Neural progenitor cell (in vitro differentiated cells): ENCODE data around the gene CYP2C19. TPM values are rescaled to one million over a fixed set of nuclear protein-coding genes. Genes with fewer than 3 reads are reported as not detected.

Source experiments
- DNase-seq: peaks from one replicate; pipeline ENCODE4 v3.0.0-alpha.2; 2016; ENCODE audit warnings: low spot score
- H2AFZ ChIP-seq: fragments of 200-600 bp; sonication (generic); replicated peaks from 2 replicates; pipeline ENCODE4 v1.6.1; 2016; ENCODE audit warnings: antibody characterized with exemption
- H3F3A ChIP-seq: fragments of 200-600 bp; sonication (generic); 2 replicates; pipeline ENCODE4 v1.6.1; 2016; ENCODE audit warnings: antibody characterized with exemption, low read depth
- H3K27ac ChIP-seq: fragments of 200-600 bp; sonication (generic); 2 replicates; pipeline ENCODE4 v1.5.1; 2016; ENCODE audit warnings: mild to moderate bottlenecking
- H3K27me3 ChIP-seq: fragments of 200-600 bp; sonication (generic); 2 replicates; pipeline ENCODE4 v1.6.1; 2016; ENCODE audit warnings: mild to moderate bottlenecking, moderate library complexity
- H3K36me3 ChIP-seq: fragments of 200-600 bp; sonication (generic); 2 replicates; pipeline ENCODE4 v1.5.1; 2016
- H3K4me1 ChIP-seq: fragments of 200-600 bp; sonication (generic); 2 replicates; pipeline ENCODE4 v1.6.1; 2016; ENCODE audit warnings: mixed run types
- H3K4me2 ChIP-seq: fragments of 200-600 bp; sonication (generic); 2 replicates; pipeline ENCODE4 v1.6.1; 2016
- H3K4me3 ChIP-seq: fragments of 200-600 bp; sonication (generic); 2 replicates; pipeline ENCODE4 v1.5.1; 2016
- H3K79me2 ChIP-seq: fragments of 200-600 bp; sonication (generic); 2 replicates; pipeline ENCODE4 v1.6.1; 2016; ENCODE audit warnings: low read depth
- H3K9ac ChIP-seq: fragments of 200-600 bp; sonication (generic); 2 replicates; pipeline ENCODE4 v1.6.1; 2016
- H3K9me3 ChIP-seq: fragments of 200-600 bp; sonication (generic); 2 replicates; pipeline ENCODE4 v1.5.1; 2016; ENCODE audit warnings: low read depth
- H4K20me1 ChIP-seq: fragments of 200-600 bp; sonication (generic); 2 replicates; pipeline ENCODE4 v1.6.1; 2016; ENCODE audit warnings: low read depth
- H3K27ac Mint-ChIP-seq: 3 replicates; pipeline ENCODE4 v1.8.0; 2021; ENCODE audit warnings: mixed read lengths
- H3K27me3 Mint-ChIP-seq: 2 replicates; pipeline ENCODE4 v1.8.0; 2022; ENCODE audit warnings: low read depth, mild to moderate bottlenecking, inconsistent platforms, moderate library complexity, mixed read lengths; ENCODE audit not compliant: insufficient read depth
- H3K36me3 Mint-ChIP-seq: 3 replicates; pipeline ENCODE4 v1.8.0; 2021; ENCODE audit warnings: mixed read lengths
- H3K4me1 Mint-ChIP-seq: 3 replicates; pipeline ENCODE4 v1.8.0; 2021; ENCODE audit warnings: mixed read lengths
- H3K4me3 Mint-ChIP-seq: 3 replicates; pipeline ENCODE4 v1.8.0; 2021; ENCODE audit warnings: mild to moderate bottlenecking, moderate library complexity, mixed read lengths
- H3K9me3 Mint-ChIP-seq: 3 replicates; pipeline ENCODE4 v1.8.0; 2020; ENCODE audit warnings: mixed read lengths
- CTCF ChIP-seq: fragments of 200-600 bp; sonication (generic); IDR thresholded peaks from 2 replicates; pipeline ENCODE4 v1.5.1; 2017; ENCODE audit warnings: antibody characterized with exemption, mild to moderate bottlenecking
- EZH2 ChIP-seq: fragments of 200-600 bp; sonication (generic); IDR thresholded peaks from 2 replicates; pipeline ENCODE4 v1.6.1; 2017; ENCODE audit warnings: antibody characterized with exemption, mild to moderate bottlenecking, moderate library complexity
- EZH2phosphoT487 ChIP-seq: fragments of 200-600 bp; sonication (generic); IDR thresholded peaks from 2 replicates; pipeline ENCODE4 v1.6.1; 2017; ENCODE audit warnings: antibody characterized with exemption
- total RNA-seq: library from RNA; depleted of rRNA; stranded (reverse); fragments of >200 nt; gene quantifications from 2 replicates; pipeline ENCODE4 v1.2.3, GENCODE V29; 2015; ENCODE audit warnings: low replicate concordance

Gene CYP2C19
- total RNA-seq, 1 donor from 2014 or later, result not detected

- Histone ChIP-seq H3K79me2 (no peaks in the 10 kb centered on the region), H3K9ac (no peak overlapping the region), H3K4me3 (no peak overlapping the region), H3K27ac (no peak overlapping the region), H4K20me1 (no peaks in the 10 kb centered on the region), H3K4me2 (no peak overlapping the region), H3K4me1 (peaks cover 12% of the 10 kb centered on the region), H2AFZ (no peak overlapping the region), H3F3A (no peaks in the 10 kb centered on the region), H3K36me3 (no peaks in the 10 kb centered on the region), H3K27me3 (no peaks in the 10 kb centered on the region), H3K9me3 (no peaks in the 10 kb centered on the region)
- Mint-ChIP-seq H3K27me3 (peaks cover 2% of the 10 kb centered on the region), H3K36me3 (no peaks in the 10 kb centered on the region), H3K4me1 (peaks cover 2% of the 10 kb centered on the region), H3K4me3 (no peak overlapping the region), H3K9me3 (no peaks in the 10 kb centered on the region), H3K27ac (no peak overlapping the region)
- TF ChIP-seq EZH2phosphoT487, result no peak
- TF ChIP-seq CTCF, result no peak
- TF ChIP-seq EZH2, result no peak
- DNase-seq, result no peak
These were observed 116.2 kb downstream of the CYP2C19 start for GRCh38 chr10:94878649-94879048.

- no peak for DNase-seq
- Histone ChIP-seq H3F3A (no peaks in the 10 kb centered on the region), H3K79me2 (no peaks in the 10 kb centered on the region), H4K20me1 (no peaks in the 10 kb centered on the region), H3K36me3 (no peaks in the 10 kb centered on the region), H3K4me1 (peaks cover 14% of the 10 kb centered on the region), H2AFZ (no peak overlapping the region), H3K27me3 (no peaks in the 10 kb centered on the region), H3K9me3 (no peaks in the 10 kb centered on the region), H3K4me3 (no peak overlapping the region), H3K27ac (no peak overlapping the region), H3K4me2 (no peak overlapping the region), H3K9ac (no peak overlapping the region)
- TF ChIP-seq EZH2phosphoT487 (no peak), EZH2 (no peak), CTCF (no peak)
- Mint-ChIP-seq H3K9me3 (no peaks in the 10 kb centered on the region), H3K27ac (no peak overlapping the region), H3K4me1 (peaks cover 2% of the 10 kb centered on the region), H3K36me3 (no peaks in the 10 kb centered on the region), H3K27me3 (peaks cover 2% of the 10 kb centered on the region), H3K4me3 (no peak overlapping the region)
These were observed 116.7 kb downstream of the CYP2C19 start for GRCh38 chr10:94879214-94879613.

GRCh38 chr10:94889123-94889522 lies 126.6 kb downstream of the CYP2C19 start:
- Mint-ChIP-seq H3K27ac (no peak overlapping the region), H3K4me3 (no peak overlapping the region), H3K27me3 (no peaks in the 10 kb centered on the region), H3K9me3 (no peaks in the 10 kb centered on the region), H3K36me3 (no peaks in the 10 kb centered on the region), H3K4me1 (no peaks in the 10 kb centered on the region)
- TF ChIP-seq EZH2phosphoT487 (no peak), EZH2 (no peak), CTCF (no peak)
- H3K4me1 ChIP-seq, result no peaks in the 10 kb centered on the region
- no peaks in the 10 kb centered on the region for H3K36me3 ChIP-seq
- DNase-seq, result no peak
- no peak overlapping the region for H3K4me3 ChIP-seq
- no peak overlapping the region for H2AFZ ChIP-seq
- no peak overlapping the region for H3K27ac ChIP-seq
- no peaks in the 10 kb centered on the region for H3K79me2 ChIP-seq
- no peaks in the 10 kb centered on the region for H4K20me1 ChIP-seq
- H3K9me3 ChIP-seq, result no peaks in the 10 kb centered on the region
- no peak overlapping the region for H3K4me2 ChIP-seq
- H3K9ac ChIP-seq, result no peak overlapping the region
- no peaks in the 10 kb centered on the region for H3F3A ChIP-seq
- H3K27me3 ChIP-seq, result peaks cover 7% of the 10 kb centered on the region
